ENCODE results near the gene ADGRV1. TPM values are rescaled to one million over a fixed set of nuclear protein-coding genes. Genes with fewer than 3 reads are reported as not detected.

The ADGRV1 gene
- total and polyA plus RNA-seq, 9 of the 15 experiments (the other 6 are each of a cell fraction or from before 2014, with no cell fraction given) = 21.7 to 156 (median 58.2) TPM

- TF ChIP-seq ESRRA (IDR thresholded peaks at IDR 0.05; ENCODE audit: borderline replicate concordance, low read depth) = no peak
- TF ChIP-seq CBX5 (IDR thresholded peaks at IDR 0.05; ENCODE audit: borderline replicate concordance, low read depth) = no peak
Observed at GRCh38 chr5:90967851-90968250, 409.3 kb downstream of the ADGRV1 start (continued).

- no peak overlapping the region for H3K4me3 ChIP-seq
- no peak overlapping the region for H2AFZ ChIP-seq (ENCODE audit: low read depth, low read length)
- no peak for FAIRE-seq
- no peaks in the 10 kb centered on the region for H3K4me1 ChIP-seq (replicated peaks in 1 of 2; ENCODE audit: control insufficient read depth in 2 of 2, insufficient read depth in 2 of 2, low read length in 2 of 2)
- H3K9ac ChIP-seq (ENCODE audit: insufficient read depth in 1 of 2, low read depth in 2 of 2, low read length in 2 of 2) = no peak overlapping the region
- no peaks in the 10 kb centered on the region for H3K79me2 ChIP-seq (ENCODE audit: control insufficient read depth, insufficient read depth, low read length)
- POLR2A ChIA-PET = interaction anchor here (0.6 kb wide), 1 partner anchor 13 kb away, joined by 3 read pairs; no protein-coding TSS in a partner anchor
- no peaks in the 10 kb centered on the region for H3K9me3 ChIP-seq (replicated peaks; ENCODE audit: control insufficient read depth, insufficient read depth, low read depth, low read length)
- in situ Hi-C loops (cut with MboI) (no loop called here), intact Hi-C loops (cut with micrococcal nuclease) (no loop called here)
- no peak for ATAC-seq
- H3K4me2 ChIP-seq (ENCODE audit: insufficient read depth, low read length) = no peak overlapping the region
- BruUV-seq (replicated peaks) = no TSS peak
- H3K27me3 ChIP-seq (ENCODE audit: control insufficient read depth in 2 of 2, insufficient read depth in 2 of 2, low read length in 2 of 2) = no peaks in the 10 kb centered on the region
- TF ChIP-seq HMBOX1 (IDR thresholded peaks at IDR 0.05) = no peak
- TF ChIP-seq ZNF174 (CRISPR knock-in tag; IDR thresholded peaks at IDR 0.05) = no peak
- no peak for TF ChIP-seq ZZZ3 (IDR thresholded peaks at IDR 0.05)
- TF ChIP-seq FOXK1 (CRISPR knock-in tag; IDR thresholded peaks at IDR 0.05; ENCODE audit: borderline replicate concordance) = no peak
- TF ChIP-seq E2F8 (IDR thresholded peaks at IDR 0.05; ENCODE audit: low read depth, partially characterized antibody) = no peak
- TF ChIP-seq SMARCB1 (IDR thresholded peaks at IDR 0.05; ENCODE audit: insufficient read length, low read depth) = no peak
- no peak for TF ChIP-seq ZNF668 (CRISPR knock-in tag; IDR thresholded peaks at IDR 0.05)
- no peak for TF ChIP-seq UBTF (IDR thresholded peaks at IDR 0.05; ENCODE audit: borderline replicate concordance in 1 of 2, low read depth in 2 of 2, low read length in 2 of 2)
- no peak for TF ChIP-seq BRCA1 (IDR thresholded peaks at IDR 0.05)
- no peak for TF ChIP-seq BRCA1 (CRISPR knock-in tag; IDR thresholded peaks at IDR 0.05)
- no peak for TF ChIP-seq MBD2 (IDR thresholded peaks at IDR 0.05; ENCODE audit: borderline replicate concordance, low read depth)
- TF ChIP-seq LEF1 (IDR thresholded peaks at IDR 0.05) = no peak
- TF ChIP-seq MXD1 (CRISPR knock-in tag; IDR thresholded peaks at IDR 0.05; ENCODE audit: borderline replicate concordance, poor library complexity, severe bottlenecking) = no peak
- TF ChIP-seq PRPF4 (IDR thresholded peaks at IDR 0.05; ENCODE audit: insufficient read depth, low read depth, low read length, poor library complexity, severe bottlenecking) = no peak
- CTCF ChIA-PET (ENCODE audit: low intra/inter-chr PET ratio) = no interaction called here
- H4K20me1 ChIP-seq (replicated peaks; ENCODE audit: control insufficient read depth, insufficient read depth, low read length) = no peaks in the 10 kb centered on the region
- H3K27ac ChIP-seq (ENCODE audit: extremely low read depth, low read depth, low read length) = no peak overlapping the region
- H3K36me3 ChIP-seq (ENCODE audit: control insufficient read depth, insufficient read depth, low read length) = peaks cover 22% of the 10 kb centered on the region
- no peak for DNase-seq (ENCODE audit: extremely low read depth in 1 of 4, low spot score in 3 of 4)
- H3K9me1 ChIP-seq (ENCODE audit: control insufficient read depth, insufficient read depth, low read length) = no peaks in the 10 kb centered on the region
Observed at GRCh38 chr5:90968319-90968718, 409.7 kb downstream of the ADGRV1 start.

Measured in K562 (cell line).